ENCODE results near the gene TGFBRAP1. TPM values are rescaled to one million over a fixed set of nuclear protein-coding genes. Genes with fewer than 3 reads are reported as not detected.

The TGFBRAP1 gene
- total and polyA plus RNA-seq, 8 donors = 3.6 to 11.5 (median 8.7) TPM

- FAIRE-seq (no peak), ATAC-seq (no peak), DNase-seq (no peak)
- Histone ChIP-seq H3K4me3 (no peak overlapping the region), H3K27me3 (no peaks in the 10 kb centered on the region), H3K9me3 (no peaks in the 10 kb centered on the region), H3K4me1 (peaks cover 0 to 25% (median 0%) of the 10 kb centered on the region in 3 donors), H3K27ac (no peak overlapping the region), H3K36me3 (no peaks in the 10 kb centered on the region)
- WGBS, 2 donors = 64 to 69% methylated on average over 3 of the region's 3 CpGs
- TF ChIP-seq CTCF (IDR thresholded peaks at IDR 0.05) = no peak
- intact Hi-C loops (cut with DNase I) = no loop called here
Observed at GRCh38 chr2:105325389-105325963, 4.1 kb downstream of the TGFBRAP1 start.

GRCh38 chr2:105324732-105325131 lies 4.8 kb downstream of the TGFBRAP1 start:
- ATAC-seq = no peak
- H3K36me3 ChIP-seq = no peaks in the 10 kb centered on the region
- H3K27me3 ChIP-seq = no peaks in the 10 kb centered on the region
- DNase-seq = no peak
- no peak for FAIRE-seq
- H3K4me1 ChIP-seq = peaks cover 0 to 23% (median 0%) of the 10 kb centered on the region in 3 donors
- no peak overlapping the region for H3K27ac ChIP-seq
- WGBS, 2 donors = 84 to 85% methylated on average over 4 of the region's 4 CpGs
- H3K4me3 ChIP-seq = no peak overlapping the region
- no peaks in the 10 kb centered on the region for H3K9me3 ChIP-seq
- intact Hi-C loops (cut with DNase I) = no loop called here
- no peak for TF ChIP-seq CTCF (IDR thresholded peaks at IDR 0.05)

- Histone ChIP-seq H3K27me3 (no peaks in the 10 kb centered on the region), H3K27ac (no peak overlapping the region), H3K4me1 (peaks cover 0 to 23% (median 0%) of the 10 kb centered on the region in 3 donors), H3K4me3 (no peak overlapping the region), H3K36me3 (no peaks in the 10 kb centered on the region), H3K9me3 (no peaks in the 10 kb centered on the region)
- DNase-seq (no peak), FAIRE-seq (no peak), ATAC-seq (no peak)
- TF ChIP-seq CTCF (IDR thresholded peaks at IDR 0.05) = no peak
- 64 to 83% methylated on average over 4 of the region's 4 CpGs for WGBS, 2 donors
- intact Hi-C loops (cut with DNase I) = no loop called here
Observed at GRCh38 chr2:105324101-105324500, 5.4 kb downstream of the TGFBRAP1 start.

- WGBS, 2 donors = 66 to 74% methylated on average over 5 of the region's 5 CpGs
- H3K27ac ChIP-seq = no peak overlapping the region
- DNase-seq = no peak
- no peak for FAIRE-seq
- H3K4me1 ChIP-seq = peaks cover 0 to 18% (median 0%) of the 10 kb centered on the region in 3 donors
- intact Hi-C loops (cut with DNase I) = no loop called here
- no peak overlapping the region for H3K4me3 ChIP-seq
- no peaks in the 10 kb centered on the region for H3K36me3 ChIP-seq
- H3K27me3 ChIP-seq = no peaks in the 10 kb centered on the region
- no peak for ATAC-seq
- no peak for TF ChIP-seq CTCF (IDR thresholded peaks at IDR 0.05)
- H3K9me3 ChIP-seq = no peaks in the 10 kb centered on the region
Observed at GRCh38 chr2:105323111-105323510, 6.4 kb downstream of the TGFBRAP1 start.

GRCh38 chr2:105321875-105322646 lies 7.5 kb downstream of the TGFBRAP1 start:
- Histone ChIP-seq H3K27me3 (no peaks in the 10 kb centered on the region), H3K4me1 (peaks cover 0 to 8% (median 0%) of the 10 kb centered on the region in 3 donors), H3K27ac (no peak overlapping the region), H3K9me3 (no peaks in the 10 kb centered on the region), H3K4me3 (no peak overlapping the region), H3K36me3 (no peaks in the 10 kb centered on the region)
- FAIRE-seq (no peak), DNase-seq (no peak), ATAC-seq (no peak)
- intact Hi-C loops (cut with DNase I) = no loop called here
- TF ChIP-seq CTCF (IDR thresholded peaks at IDR 0.05) = no peak
- 89 to 92% methylated on average over 3 of the region's 3 CpGs for WGBS, 2 donors

All from pancreas (tissue), 10 donors.